Activated CD8-positive, alpha-beta T cell treated with anti-CD3 and anti-CD28 coated beads for 36 hours (primary cell): Measurements from ENCODE around the gene NLRC3. TPM values are rescaled to one million over a fixed set of nuclear protein-coding genes. Genes with fewer than 3 reads are reported as not detected.

Source experiments
- ATAC-seq: fragments of 200-7000 bp; cut with Tn5 transposase; one replicate; pipeline ENCODE4 v1.10.0; 2021; ENCODE audit warnings: mild to moderate bottlenecking, moderate library complexity
- CTCF ChIA-PET: fragments of 350-600 bp; sonication (Branson Sonifier 250); formaldehyde crosslinking; loops from one replicate; lab custom pipeline; 2021; ENCODE audit warnings: antibody characterized with exemption; lab: Charles Lee
- POLR2A ChIA-PET: fragments of 350-600 bp; sonication (Branson Sonifier 250); formaldehyde crosslinking; loops from one replicate; lab custom pipeline; 2021; ENCODE audit warnings: antibody characterized with exemption; lab: Charles Lee
- DNase-seq: peaks from one replicate; pipeline ENCODE4 v3.0.0-alpha.2; 2020
- H3K27ac Mint-ChIP-seq: one replicate; pipeline ENCODE4 v1.8.0; 2021; ENCODE audit warnings: mild to moderate bottlenecking, mixed read lengths
- H3K27me3 Mint-ChIP-seq: one replicate; pipeline ENCODE4 v1.8.0; 2021; ENCODE audit warnings: mixed read lengths
- H3K36me3 Mint-ChIP-seq: one replicate; pipeline ENCODE4 v1.8.0; 2021; ENCODE audit warnings: low read depth, mixed read lengths
- H3K4me1 Mint-ChIP-seq: one replicate; pipeline ENCODE4 v1.8.0; 2021; ENCODE audit warnings: low read depth, mixed read lengths
- H3K4me3 Mint-ChIP-seq: one replicate; pipeline ENCODE4 v1.8.0; 2021; ENCODE audit warnings: mild to moderate bottlenecking, moderate library complexity, mixed read lengths
- H3K9me3 Mint-ChIP-seq: one replicate; pipeline ENCODE4 v1.8.0; 2021; ENCODE audit warnings: mixed read lengths
- intact Hi-C: fragments of 100-400 bp; cut with micrococcal nuclease; formaldehyde crosslinking; loops from one replicate; pipeline ENCODE4 v1.10.0; 2022
- total RNA-seq, 2 experiments: library from RNA; stranded (reverse); gene quantifications; one replicate each; pipeline ENCODE4 v1.2.3, GENCODE V29; 2021
- TF ChIP-seq, protein P1 (sequence below): fragments of 200-600 bp; IDR thresholded peaks from one replicate; pipeline ENCODE4 v1.8.0; 2022; ENCODE audit warnings: antibody characterized with exemption, mild to moderate bottlenecking

Gene NLRC3
- total RNA-seq, 2 experiments from 2014 or later = 17.9 to 19.8 TPM

DNA sequence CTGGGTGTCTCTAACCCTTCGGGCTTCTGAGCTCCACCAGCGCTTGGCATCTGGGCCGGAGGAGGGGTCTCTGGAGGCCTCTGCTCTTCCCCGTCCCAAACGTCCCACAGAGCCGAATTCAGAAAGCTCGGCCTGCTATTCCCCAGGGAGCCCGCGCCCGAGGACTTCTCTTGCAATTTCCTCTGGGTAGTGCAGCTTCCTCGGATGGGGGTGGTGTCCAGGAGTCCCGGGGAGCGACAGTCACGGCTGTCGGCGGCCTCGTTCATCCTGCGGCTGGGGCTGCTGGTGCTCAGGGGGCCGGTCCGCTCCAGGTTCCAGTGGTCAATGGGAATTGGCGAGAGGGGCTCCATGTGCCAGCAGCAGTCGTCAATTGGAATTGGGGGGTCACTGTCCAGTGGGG lies 11.8 kb upstream of the NLRC3 start:
- Mint-ChIP-seq H3K27ac (no peak overlapping the region), H3K36me3 (peaks cover 12% of the 10 kb centered on the region), H3K4me3 (no peak overlapping the region), H3K4me1 (peaks cover 5% of the 10 kb centered on the region), H3K9me3 (no peaks in the 10 kb centered on the region), H3K27me3 (no peaks in the 10 kb centered on the region)
- DNase-seq = no peak
- ChIA-PET CTCF (no interaction called here), POLR2A (interaction anchor here (1.0 kb wide), 1 partner anchor 9 kb away, joined by 4 read pairs; no protein-coding TSS in a partner anchor)
- ATAC-seq = no peak
- intact Hi-C loops = no loop called here
- TF ChIP-seq, protein P1, sequence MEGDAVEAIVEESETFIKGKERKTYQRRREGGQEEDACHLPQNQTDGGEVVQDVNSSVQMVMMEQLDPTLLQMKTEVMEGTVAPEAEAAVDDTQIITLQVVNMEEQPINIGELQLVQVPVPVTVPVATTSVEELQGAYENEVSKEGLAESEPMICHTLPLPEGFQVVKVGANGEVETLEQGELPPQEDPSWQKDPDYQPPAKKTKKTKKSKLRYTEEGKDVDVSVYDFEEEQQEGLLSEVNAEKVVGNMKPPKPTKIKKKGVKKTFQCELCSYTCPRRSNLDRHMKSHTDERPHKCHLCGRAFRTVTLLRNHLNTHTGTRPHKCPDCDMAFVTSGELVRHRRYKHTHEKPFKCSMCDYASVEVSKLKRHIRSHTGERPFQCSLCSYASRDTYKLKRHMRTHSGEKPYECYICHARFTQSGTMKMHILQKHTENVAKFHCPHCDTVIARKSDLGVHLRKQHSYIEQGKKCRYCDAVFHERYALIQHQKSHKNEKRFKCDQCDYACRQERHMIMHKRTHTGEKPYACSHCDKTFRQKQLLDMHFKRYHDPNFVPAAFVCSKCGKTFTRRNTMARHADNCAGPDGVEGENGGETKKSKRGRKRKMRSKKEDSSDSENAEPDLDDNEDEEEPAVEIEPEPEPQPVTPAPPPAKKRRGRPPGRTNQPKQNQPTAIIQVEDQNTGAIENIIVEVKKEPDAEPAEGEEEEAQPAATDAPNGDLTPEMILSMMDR = no peak

DNA sequence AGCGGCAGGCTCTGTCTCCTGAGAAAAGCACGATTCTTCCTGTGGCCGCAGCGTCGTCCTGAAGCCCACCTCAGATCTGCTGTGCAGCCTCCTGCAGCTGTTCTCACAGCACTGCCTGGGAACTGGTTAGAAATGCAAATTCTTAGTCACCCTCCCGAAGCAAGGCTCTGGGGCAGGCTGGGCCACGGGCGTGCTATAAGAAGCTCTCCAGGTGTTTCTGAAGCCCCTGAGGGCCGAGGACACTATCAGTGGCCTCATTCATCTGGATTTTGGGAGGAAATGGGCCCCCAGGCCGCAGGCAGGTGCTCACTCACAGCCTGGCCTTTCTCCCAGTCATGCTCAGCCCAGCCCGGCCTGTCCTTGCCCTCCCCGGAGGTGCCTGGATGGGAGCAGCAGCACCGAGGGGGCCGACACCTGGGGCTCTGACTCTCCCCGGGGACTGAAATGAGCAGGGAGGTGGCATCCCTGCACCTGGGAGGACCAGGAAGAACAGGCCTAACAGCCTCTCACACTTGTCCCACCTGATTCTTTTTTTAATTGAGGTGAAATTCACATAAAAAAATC lies 10.4 kb upstream of the NLRC3 start:
- ChIA-PET CTCF (no interaction called here), POLR2A (no interaction called here)
- intact Hi-C loops = no loop called here
- Mint-ChIP-seq H3K4me3 (no peak overlapping the region), H3K27me3 (no peaks in the 10 kb centered on the region), H3K9me3 (no peaks in the 10 kb centered on the region), H3K27ac (no peak overlapping the region), H3K36me3 (peaks cover 18% of the 10 kb centered on the region), H3K4me1 (peaks cover 5% of the 10 kb centered on the region)
- TF ChIP-seq, protein P1 = no peak
- no peak for DNase-seq
- ATAC-seq = no peak

DNA sequence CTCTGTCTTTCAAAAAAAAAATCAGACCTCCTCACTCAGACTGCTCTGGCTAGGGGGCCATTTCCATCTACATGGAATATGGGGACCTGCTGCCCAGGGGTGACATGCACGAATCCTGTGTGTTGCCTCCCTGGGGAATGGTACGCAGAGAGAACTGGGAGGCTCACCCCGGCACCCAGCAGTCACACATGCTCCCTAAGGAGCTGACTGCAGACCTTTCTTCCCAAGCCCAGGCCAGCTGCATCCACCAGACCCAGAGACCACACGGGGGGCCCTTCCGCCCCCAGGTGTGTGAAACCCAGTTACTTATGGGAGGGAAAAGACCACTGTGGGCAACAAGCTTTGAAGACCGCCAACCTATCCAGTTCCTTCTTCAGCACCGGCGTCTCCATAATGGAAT lies 7.2 kb upstream of the NLRC3 start:
- H3K9me3 Mint-ChIP-seq = no peaks in the 10 kb centered on the region
- ATAC-seq (no peak), DNase-seq (no peak)
- TF ChIP-seq, protein P1 = no peak
- ChIA-PET CTCF (no interaction called here), POLR2A (no interaction called here)
- H3K4me3 Mint-ChIP-seq = no peak overlapping the region
- peaks cover 14% of the 10 kb centered on the region for H3K36me3 Mint-ChIP-seq
- H3K27ac Mint-ChIP-seq = no peak overlapping the region
- H3K27me3 Mint-ChIP-seq = no peaks in the 10 kb centered on the region
- H3K4me1 Mint-ChIP-seq = peaks cover 15% of the 10 kb centered on the region
- intact Hi-C loops = no loop called here

DNA sequence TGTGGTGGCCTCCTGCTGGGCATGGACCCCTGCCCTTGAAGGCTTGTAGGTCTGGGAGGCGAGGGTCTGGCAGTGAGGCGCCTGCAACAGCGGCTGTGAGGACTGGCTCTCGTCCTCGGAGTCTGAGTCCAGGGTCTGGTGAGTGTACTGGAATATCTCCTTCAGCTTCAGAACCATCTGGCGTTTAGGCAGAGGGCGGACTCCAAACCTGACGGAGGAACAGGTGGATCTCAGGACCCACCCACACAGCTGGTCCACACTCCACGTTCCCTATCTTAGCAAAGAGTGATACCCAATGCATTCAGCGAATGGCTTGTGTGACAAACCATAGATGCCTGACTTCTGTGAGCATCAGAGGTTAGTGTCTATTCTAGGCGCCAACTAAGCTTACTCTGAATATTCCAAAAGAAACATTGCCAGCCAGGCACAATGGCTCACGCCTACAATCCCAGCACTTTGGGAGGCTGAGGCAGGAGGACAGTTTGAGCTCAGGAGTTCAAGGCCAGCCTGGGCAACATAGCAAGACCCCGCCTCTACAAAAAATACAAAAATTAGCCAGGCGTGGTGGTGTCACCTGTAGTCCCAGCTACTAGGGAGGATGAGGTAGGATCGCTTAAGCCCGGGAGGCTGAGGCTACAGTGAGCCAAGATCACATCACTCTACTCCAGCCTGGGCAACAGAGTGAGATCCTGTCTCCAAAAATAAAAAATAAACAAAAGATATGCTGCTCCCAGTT lies 6.3 kb upstream of the NLRC3 start:
- CTCF ChIA-PET = no interaction called here
- POLR2A ChIA-PET = no interaction called here
- H3K27ac Mint-ChIP-seq = no peak overlapping the region
- no peak overlapping the region for H3K4me3 Mint-ChIP-seq
- intact Hi-C loops = no loop called here
- H3K4me1 Mint-ChIP-seq = peaks cover 23% of the 10 kb centered on the region
- H3K36me3 Mint-ChIP-seq = peaks cover 14% of the 10 kb centered on the region
- TF ChIP-seq, protein P1 = no peak
- ATAC-seq (no peak), DNase-seq (no peak)
- H3K9me3 Mint-ChIP-seq = no peaks in the 10 kb centered on the region
- H3K27me3 Mint-ChIP-seq = no peaks in the 10 kb centered on the region
